ENCODE data around the gene CNKSR3.

CNKSR3 gene

DNA sequence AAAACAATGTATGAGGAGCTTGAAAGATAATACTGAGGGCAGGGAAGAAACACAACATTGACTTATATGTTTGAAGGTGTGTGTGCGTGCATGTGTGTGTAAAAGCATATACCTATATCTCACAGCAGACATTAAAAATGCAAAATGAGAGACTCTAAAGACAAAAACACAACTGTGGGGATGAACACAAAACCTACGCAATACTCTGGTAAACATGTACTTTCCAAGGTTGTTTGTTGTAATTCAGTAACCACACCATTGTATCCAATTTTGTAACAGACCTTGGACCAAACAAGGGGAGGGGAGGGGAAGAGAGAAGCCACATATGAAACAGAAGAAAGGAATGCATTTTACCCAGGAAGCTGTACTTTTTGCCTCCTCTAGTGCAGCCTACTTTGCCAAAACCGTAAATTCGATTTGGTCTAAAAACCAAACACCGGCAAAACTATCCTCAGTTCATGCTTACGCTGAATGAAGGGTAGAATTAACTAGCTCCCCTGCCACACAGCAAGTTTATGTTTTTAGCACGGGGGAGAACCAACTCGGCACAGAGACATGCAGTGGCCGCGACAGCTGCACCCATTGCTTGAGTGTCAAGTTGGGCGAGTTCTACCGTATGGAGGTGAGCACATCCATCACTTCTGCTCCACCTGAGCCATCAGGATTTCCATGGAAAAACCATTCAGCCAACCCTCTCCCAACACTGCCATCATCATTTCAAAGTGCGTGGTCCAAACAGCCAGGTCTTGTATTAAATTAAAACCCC, 50.0 kb downstream of the CNKSR3 start:
- DNase-seq, result no peak
- Histone ChIP-seq H3K27me3 (ENCODE audit: insufficient read depth, low read length, poor library complexity) (peaks cover 7% of the 10 kb centered on the region), H3K9ac (ENCODE audit: low read depth, low read length) (no peak overlapping the region), H3K9me3 (ENCODE audit: insufficient read depth, low read length, severe bottlenecking) (no peaks in the 10 kb centered on the region), H3K4me3 (ENCODE audit: low read depth in 1 of 2, low read length in 2 of 2) (no peak overlapping the region), H2AFZ (ENCODE audit: low read depth, low read length) (no peak overlapping the region), H3K36me3 (ENCODE audit: insufficient read depth, low read length) (no peaks in the 10 kb centered on the region), H3K79me2 (ENCODE audit: insufficient read depth, low read length) (no peaks in the 10 kb centered on the region), H4K20me1 (ENCODE audit: insufficient read depth, low read length) (no peaks in the 10 kb centered on the region), H3K4me2 (ENCODE audit: insufficient read depth, low read length) (no peak overlapping the region), H3K27ac (ENCODE audit: low read length) (no peak overlapping the region), H3K4me1 (ENCODE audit: insufficient read depth, low read length) (no peaks in the 10 kb centered on the region)
- no peak for ATAC-seq (ENCODE audit: insufficient read depth, low read depth)
- TF ChIP-seq, protein P1, sequence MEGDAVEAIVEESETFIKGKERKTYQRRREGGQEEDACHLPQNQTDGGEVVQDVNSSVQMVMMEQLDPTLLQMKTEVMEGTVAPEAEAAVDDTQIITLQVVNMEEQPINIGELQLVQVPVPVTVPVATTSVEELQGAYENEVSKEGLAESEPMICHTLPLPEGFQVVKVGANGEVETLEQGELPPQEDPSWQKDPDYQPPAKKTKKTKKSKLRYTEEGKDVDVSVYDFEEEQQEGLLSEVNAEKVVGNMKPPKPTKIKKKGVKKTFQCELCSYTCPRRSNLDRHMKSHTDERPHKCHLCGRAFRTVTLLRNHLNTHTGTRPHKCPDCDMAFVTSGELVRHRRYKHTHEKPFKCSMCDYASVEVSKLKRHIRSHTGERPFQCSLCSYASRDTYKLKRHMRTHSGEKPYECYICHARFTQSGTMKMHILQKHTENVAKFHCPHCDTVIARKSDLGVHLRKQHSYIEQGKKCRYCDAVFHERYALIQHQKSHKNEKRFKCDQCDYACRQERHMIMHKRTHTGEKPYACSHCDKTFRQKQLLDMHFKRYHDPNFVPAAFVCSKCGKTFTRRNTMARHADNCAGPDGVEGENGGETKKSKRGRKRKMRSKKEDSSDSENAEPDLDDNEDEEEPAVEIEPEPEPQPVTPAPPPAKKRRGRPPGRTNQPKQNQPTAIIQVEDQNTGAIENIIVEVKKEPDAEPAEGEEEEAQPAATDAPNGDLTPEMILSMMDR (IDR thresholded peaks at IDR 0.05; ENCODE audit: borderline replicate concordance, extremely low read depth, low read length, poor library complexity, severe bottlenecking), result no peak
- no peak for TF ChIP-seq EZH2 (IDR thresholded peaks at IDR 0.05; ENCODE audit: borderline replicate concordance, low read depth, low read length, severe bottlenecking)

DNA sequence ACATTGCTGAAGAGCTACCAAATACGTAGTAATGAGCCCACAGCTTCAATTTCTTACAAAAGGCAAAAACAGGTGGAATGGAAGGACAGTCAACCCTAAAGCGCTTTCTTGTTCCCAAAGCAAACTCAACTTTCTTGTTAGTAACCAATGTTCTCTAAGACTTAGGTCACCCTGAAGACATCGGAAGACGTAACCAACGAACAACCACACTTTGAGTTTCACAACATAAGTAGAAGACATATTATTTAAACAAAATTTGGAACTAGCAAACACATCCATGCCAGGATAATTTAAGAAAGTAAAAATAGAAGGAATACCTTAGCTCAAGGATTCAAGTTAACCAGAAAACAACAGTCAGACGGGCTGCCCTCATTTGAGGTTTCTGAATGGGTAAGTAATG, 51.0 kb downstream of the CNKSR3 start:
- no peaks in the 10 kb centered on the region for H3K9me3 ChIP-seq (ENCODE audit: insufficient read depth, low read length, severe bottlenecking)
- DNase-seq (no peak), ATAC-seq (ENCODE audit: insufficient read depth, low read depth) (no peak)
- H3K79me2 ChIP-seq (ENCODE audit: insufficient read depth, low read length), result no peaks in the 10 kb centered on the region
- no peak overlapping the region for H3K4me2 ChIP-seq (ENCODE audit: insufficient read depth, low read length)
- H3K27me3 ChIP-seq (ENCODE audit: insufficient read depth, low read length, poor library complexity), result peaks cover 7% of the 10 kb centered on the region
- no peak for TF ChIP-seq EZH2 (IDR thresholded peaks at IDR 0.05; ENCODE audit: borderline replicate concordance, low read depth, low read length, severe bottlenecking)
- TF ChIP-seq, protein P1 (IDR thresholded peaks at IDR 0.05; ENCODE audit: borderline replicate concordance, extremely low read depth, low read length, poor library complexity, severe bottlenecking), result no peak
- no peaks in the 10 kb centered on the region for H3K36me3 ChIP-seq (ENCODE audit: insufficient read depth, low read length)
- H4K20me1 ChIP-seq (ENCODE audit: insufficient read depth, low read length), result no peaks in the 10 kb centered on the region
- no peaks in the 10 kb centered on the region for H3K4me1 ChIP-seq (ENCODE audit: insufficient read depth, low read length)
- no peak overlapping the region for H3K4me3 ChIP-seq (ENCODE audit: low read depth in 1 of 2, low read length in 2 of 2)
- no peak overlapping the region for H3K27ac ChIP-seq (ENCODE audit: low read length)
- H3K9ac ChIP-seq (ENCODE audit: low read depth, low read length), result no peak overlapping the region
- H2AFZ ChIP-seq (ENCODE audit: low read depth, low read length), result no peak overlapping the region

DNA sequence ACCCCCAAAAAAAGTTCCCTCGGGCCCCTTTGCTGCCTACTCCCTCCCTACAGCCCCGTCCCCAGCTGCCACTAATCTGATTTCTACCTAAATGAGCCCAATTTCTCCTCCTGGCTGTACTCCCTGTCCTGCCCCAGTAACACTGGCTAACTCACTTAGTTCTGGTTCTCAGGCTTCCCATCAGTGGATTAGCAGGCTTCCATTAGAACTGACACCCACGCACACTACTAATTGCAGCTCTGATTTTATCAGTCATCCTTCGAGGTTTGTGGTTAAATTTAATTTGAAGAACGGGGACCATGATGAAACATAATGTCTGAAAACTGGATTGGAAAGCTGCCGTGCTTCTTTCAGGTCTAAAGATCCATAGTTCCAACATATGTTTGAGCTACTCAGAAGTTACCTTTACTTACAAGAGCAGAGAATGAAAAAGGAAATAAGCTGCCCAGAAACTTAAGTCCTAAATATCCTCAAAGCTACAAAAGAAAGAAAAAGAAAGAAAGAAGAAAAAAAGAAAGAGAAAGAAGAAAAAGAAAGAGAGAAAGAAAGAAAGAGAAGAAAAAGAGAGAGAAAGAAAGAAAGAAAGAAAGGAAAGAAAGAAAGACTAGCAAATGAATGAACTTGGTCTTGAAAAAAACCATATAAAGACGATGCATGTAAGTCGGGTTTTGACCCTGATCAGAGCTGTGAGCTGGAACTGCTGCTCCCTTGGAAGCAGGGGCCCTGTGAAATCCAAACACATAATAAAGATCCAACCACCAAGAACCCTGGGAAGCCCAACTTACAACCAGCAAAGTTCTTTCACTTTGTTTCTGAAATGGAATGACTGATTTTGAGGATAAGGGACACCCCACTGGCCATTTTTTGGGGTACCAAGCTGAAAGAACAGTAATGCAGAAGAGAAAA, 51.7 kb downstream of the CNKSR3 start:
- Histone ChIP-seq H3K4me1 (ENCODE audit: insufficient read depth, low read length) (no peaks in the 10 kb centered on the region), H3K4me3 (ENCODE audit: low read depth in 1 of 2, low read length in 2 of 2) (no peak overlapping the region), H4K20me1 (ENCODE audit: insufficient read depth, low read length) (no peaks in the 10 kb centered on the region), H3K9me3 (ENCODE audit: insufficient read depth, low read length, severe bottlenecking) (no peaks in the 10 kb centered on the region), H3K36me3 (ENCODE audit: insufficient read depth, low read length) (no peaks in the 10 kb centered on the region), H3K4me2 (ENCODE audit: insufficient read depth, low read length) (no peak overlapping the region), H3K27ac (ENCODE audit: low read length) (no peak overlapping the region), H2AFZ (ENCODE audit: low read depth, low read length) (no peak overlapping the region), H3K9ac (ENCODE audit: low read depth, low read length) (no peak overlapping the region), H3K79me2 (ENCODE audit: insufficient read depth, low read length) (no peaks in the 10 kb centered on the region), H3K27me3 (ENCODE audit: insufficient read depth, low read length, poor library complexity) (peaks cover 7% of the 10 kb centered on the region)
- DNase-seq (no peak), ATAC-seq (ENCODE audit: insufficient read depth, low read depth) (no peak)
- TF ChIP-seq, protein P1 (IDR thresholded peaks at IDR 0.05; ENCODE audit: borderline replicate concordance, extremely low read depth, low read length, poor library complexity, severe bottlenecking), result no peak
- TF ChIP-seq EZH2 (IDR thresholded peaks at IDR 0.05; ENCODE audit: borderline replicate concordance, low read depth, low read length, severe bottlenecking), result no peak

All from DND-41 (cell line).